PC-3 (cell line): ENCODE measurements around the gene LCN6. TPM values are rescaled to one million over a fixed set of nuclear protein-coding genes. Genes with fewer than 3 reads are reported as not detected.
"Not testable (repeated sequence)": the region's sequence is repeated elsewhere in the genome, so short reads cannot be mapped to it uniquely, and the experiment has no call there.

Experiments used
- ATAC-seq: fragments of 200-7000 bp; cut with Tn5 transposase; 2 replicates; pipeline ENCODE4 v1.9.1; 2020; ENCODE audit warnings: mild to moderate bottlenecking, moderate library complexity
- BruUV-seq: library from RNA; stranded (reverse); fragments of 400-500 nt; replicated peaks from 2 replicates; lab custom pipeline; 2021; lab: Mats Ljungman, UMichigan
- CTCF ChIA-PET: fragments of 300-600 bp; sonication (Branson Sonifier 250); formaldehyde crosslinking; loops from one replicate; lab custom pipeline; 2022; ENCODE audit warnings: antibody characterized with exemption; lab: Charles Lee
- POLR2A ChIA-PET: fragments of 300-600 bp; sonication (Branson Sonifier 250); formaldehyde crosslinking; loops from one replicate; lab custom pipeline; 2022; ENCODE audit warnings: antibody characterized with exemption; ENCODE audit not compliant: unreplicated experiment; lab: Charles Lee
- DNase-seq: peaks from one replicate; pipeline ENCODE4 v3.0.0-alpha.2; 2015
- H2AFZ ChIP-seq: fragments of 300-600 bp; sonication (generic); 2 replicates; pipeline ENCODE4 v1.6.0; 2016; ENCODE audit warnings: antibody characterized with exemption, low read length
- H3F3A ChIP-seq: fragments of 300-600 bp; sonication (generic); one replicate; pipeline ENCODE4 v1.6.0; 2017; ENCODE audit warnings: antibody characterized with exemption, low read length, control low read depth, mild to moderate bottlenecking; ENCODE audit not compliant: unreplicated experiment
- H3K27ac ChIP-seq: fragments of 300-600 bp; sonication (generic); 2 replicates; pipeline ENCODE4 v1.5.1; 2016; ENCODE audit warnings: mild to moderate bottlenecking, low read length
- H3K27me3 ChIP-seq: fragments of 300-600 bp; sonication (generic); 2 replicates; pipeline ENCODE4 v1.6.1; 2016; ENCODE audit warnings: low read length, mixed read lengths
- H3K36me3 ChIP-seq: fragments of 300-600 bp; sonication (generic); 2 replicates; pipeline ENCODE4 v1.6.1; 2016; ENCODE audit warnings: low read depth, mixed run types, low read length, mixed read lengths
- H3K4me1 ChIP-seq: fragments of 300-600 bp; sonication (generic); 2 replicates; pipeline ENCODE4 v1.5.1; 2016; ENCODE audit warnings: low read length; ENCODE audit not compliant: insufficient read depth
- H3K4me2 ChIP-seq: fragments of 300-600 bp; sonication (generic); 2 replicates; pipeline ENCODE4 v1.6.0; 2016; ENCODE audit warnings: low read length
- H3K4me3 ChIP-seq: fragments of 300-600 bp; sonication (generic); 2 replicates; pipeline ENCODE4 v1.5.1; 2016; ENCODE audit warnings: mild to moderate bottlenecking, low read length, mixed read lengths
- H3K79me2 ChIP-seq: fragments of 300-600 bp; sonication (generic); 2 replicates; pipeline ENCODE4 v1.6.1; 2017; ENCODE audit warnings: low read length, mixed read lengths
- H3K9ac ChIP-seq: fragments of 300-600 bp; sonication (generic); 2 replicates; pipeline ENCODE4 v1.6.0; 2016; ENCODE audit warnings: mild to moderate bottlenecking, low read length
- H3K9me2 ChIP-seq: fragments of 300-600 bp; sonication (generic); replicated peaks from 2 replicates; pipeline ENCODE4 v1.6.1; 2016; ENCODE audit warnings: mixed run types, low read length, mixed read lengths
- H3K9me3 ChIP-seq: fragments of 300-600 bp; sonication (generic); 2 replicates; pipeline ENCODE4 v1.6.1; 2016; ENCODE audit warnings: low read length, mixed read lengths
- H4K20me1 ChIP-seq: fragments of 300-600 bp; sonication (generic); 2 replicates; pipeline ENCODE4 v1.6.1; 2016; ENCODE audit warnings: low read length, mixed read lengths
- EZH2phosphoT487 ChIP-seq: fragments of 300-600 bp; sonication (generic); IDR thresholded peaks from 2 replicates; pipeline ENCODE4 v1.6.1; 2018; ENCODE audit warnings: mild to moderate bottlenecking, antibody characterized with exemption, low read length, borderline replicate concordance
- intact Hi-C: fragments of 100-400 bp; cut with micrococcal nuclease; formaldehyde crosslinking; loops from 2 replicates; pipeline ENCODE4 v1.9.0; 2023
- total RNA-seq: library from RNA; depleted of rRNA; stranded (reverse); fragments of >200 nt; gene quantifications from 2 replicates; pipeline ENCODE4 v1.2.3, GENCODE V29; 2014
- TF ChIP-seq, protein P1 (sequence below): fragments of 300-600 bp; sonication (generic); conservative IDR thresholded peaks from 2 replicates; pipeline ENCODE4 v1.5.1; 2017; ENCODE audit warnings: antibody characterized with exemption, low read depth, mild to moderate bottlenecking, low read length

The LCN6 gene
- total RNA-seq, 1 experiment from 2014 or later: not detected

- TF ChIP-seq EZH2phosphoT487: no peak
- TF ChIP-seq, protein P1, sequence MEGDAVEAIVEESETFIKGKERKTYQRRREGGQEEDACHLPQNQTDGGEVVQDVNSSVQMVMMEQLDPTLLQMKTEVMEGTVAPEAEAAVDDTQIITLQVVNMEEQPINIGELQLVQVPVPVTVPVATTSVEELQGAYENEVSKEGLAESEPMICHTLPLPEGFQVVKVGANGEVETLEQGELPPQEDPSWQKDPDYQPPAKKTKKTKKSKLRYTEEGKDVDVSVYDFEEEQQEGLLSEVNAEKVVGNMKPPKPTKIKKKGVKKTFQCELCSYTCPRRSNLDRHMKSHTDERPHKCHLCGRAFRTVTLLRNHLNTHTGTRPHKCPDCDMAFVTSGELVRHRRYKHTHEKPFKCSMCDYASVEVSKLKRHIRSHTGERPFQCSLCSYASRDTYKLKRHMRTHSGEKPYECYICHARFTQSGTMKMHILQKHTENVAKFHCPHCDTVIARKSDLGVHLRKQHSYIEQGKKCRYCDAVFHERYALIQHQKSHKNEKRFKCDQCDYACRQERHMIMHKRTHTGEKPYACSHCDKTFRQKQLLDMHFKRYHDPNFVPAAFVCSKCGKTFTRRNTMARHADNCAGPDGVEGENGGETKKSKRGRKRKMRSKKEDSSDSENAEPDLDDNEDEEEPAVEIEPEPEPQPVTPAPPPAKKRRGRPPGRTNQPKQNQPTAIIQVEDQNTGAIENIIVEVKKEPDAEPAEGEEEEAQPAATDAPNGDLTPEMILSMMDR: peak; percentile 39
- DNase-seq (peak; percentile 44), ATAC-seq (peak; percentile 51; the same call in 1 of the 2 replicates)
- Histone ChIP-seq H3K4me1 (peaks cover 3% of the 10 kb centered on the region; the same call in 1 of the 2 replicates), H4K20me1 (no peaks in the 10 kb centered on the region), H3K9me3 (no peaks in the 10 kb centered on the region), H3K9ac (no peak overlapping the region), H3K27me3 (no peaks in the 10 kb centered on the region; the same call in 1 of the 2 replicates), H3F3A (no peaks in the 10 kb centered on the region), H3K79me2 (no peaks in the 10 kb centered on the region), H3K4me3 (no peak overlapping the region), H3K27ac (no peak overlapping the region), H2AFZ (no peak overlapping the region), H3K9me2 (no peaks in the 10 kb centered on the region), H3K4me2 (no peak overlapping the region), H3K36me3 (no peaks in the 10 kb centered on the region)
- CTCF ChIA-PET: no interaction called here
- intact Hi-C loops: no loop called here
- POLR2A ChIA-PET: no interaction called here
- BruUV-seq: no TSS peak
These were observed 21.4 kb upstream of the LCN6 start for GRCh38 chr9:136769710-136770191.

DNA sequence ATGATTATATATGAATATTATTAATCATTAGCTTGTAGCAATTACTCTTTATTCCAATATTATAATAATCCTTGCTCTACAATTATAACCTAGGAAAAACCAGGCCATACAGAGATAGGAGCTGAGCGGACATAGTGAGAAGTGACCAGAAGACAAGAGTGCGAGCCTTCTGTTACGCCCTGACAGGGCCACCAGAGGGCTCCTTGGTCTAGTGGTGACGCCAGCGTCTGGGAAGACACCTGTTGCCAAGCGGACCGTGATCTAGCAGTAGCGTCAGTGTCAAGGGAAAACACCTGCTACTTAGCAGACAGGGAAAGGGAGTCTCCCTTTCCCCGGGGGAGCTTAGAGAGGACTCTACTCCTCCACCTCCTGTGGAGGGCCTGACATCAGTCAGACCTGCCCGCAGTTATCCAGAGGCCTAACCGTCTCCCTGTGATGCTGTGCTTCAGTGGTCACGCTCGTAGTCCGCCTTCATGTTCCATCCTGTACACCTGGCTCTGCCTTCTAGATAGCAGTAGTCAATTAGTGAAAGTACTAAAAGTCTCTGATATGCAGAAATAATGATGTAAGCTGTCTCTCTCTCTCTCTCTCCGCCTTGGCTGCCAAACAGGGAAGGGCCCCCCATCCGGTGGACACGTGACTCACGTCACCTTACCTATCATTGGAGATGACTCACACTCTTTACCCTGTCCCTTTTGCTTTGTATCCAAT is 18.2 kb upstream of the LCN6 start:
- peak overlapping the region; percentile 51 for H3K4me2 ChIP-seq
- H3K27ac ChIP-seq, ATAC-seq, H3K27me3 ChIP-seq, H3K9me2 ChIP-seq, H3K9me3 ChIP-seq, H2AFZ ChIP-seq, CTCF ChIA-PET, H3K36me3 ChIP-seq, H3K4me3 ChIP-seq, H3F3A ChIP-seq, H4K20me1 ChIP-seq, H3K79me2 ChIP-seq, BruUV-seq, POLR2A ChIA-PET, H3K4me1 ChIP-seq, H3K9ac ChIP-seq: not testable (repeated sequence)
- intact Hi-C loops: loop anchor here (2.0 kb wide), 1 partner anchor 18 kb away; no protein-coding TSS in a partner anchor
- peak; percentile 63 for DNase-seq
- TF ChIP-seq, protein P1: peak; percentile 26; the same call in 1 of the 2 replicates

- H3K79me2 ChIP-seq, H3K9ac ChIP-seq, H2AFZ ChIP-seq, H3K27ac ChIP-seq, POLR2A ChIA-PET, H3K36me3 ChIP-seq, H3K4me1 ChIP-seq, H3F3A ChIP-seq, H3K27me3 ChIP-seq, CTCF ChIA-PET, H3K9me3 ChIP-seq, H3K4me2 ChIP-seq, ATAC-seq, H3K4me3 ChIP-seq, H3K9me2 ChIP-seq, DNase-seq, H4K20me1 ChIP-seq, BruUV-seq: not testable (repeated sequence)
- intact Hi-C loops: loop anchor here (2.0 kb wide), 1 partner anchor 19 kb away; no protein-coding TSS in a partner anchor
These were observed 17.6 kb upstream of the LCN6 start for GRCh38 chr9:136765745-136766409.
